NCI-H2029 (cell line): ENCODE results near the gene SH2D1B.

ENCODE experiments used
- DNase-seq: peaks from one replicate; lab custom pipeline; 2025; lab: John Stamatoyannopoulos, UW

Gene SH2D1B

DNA sequence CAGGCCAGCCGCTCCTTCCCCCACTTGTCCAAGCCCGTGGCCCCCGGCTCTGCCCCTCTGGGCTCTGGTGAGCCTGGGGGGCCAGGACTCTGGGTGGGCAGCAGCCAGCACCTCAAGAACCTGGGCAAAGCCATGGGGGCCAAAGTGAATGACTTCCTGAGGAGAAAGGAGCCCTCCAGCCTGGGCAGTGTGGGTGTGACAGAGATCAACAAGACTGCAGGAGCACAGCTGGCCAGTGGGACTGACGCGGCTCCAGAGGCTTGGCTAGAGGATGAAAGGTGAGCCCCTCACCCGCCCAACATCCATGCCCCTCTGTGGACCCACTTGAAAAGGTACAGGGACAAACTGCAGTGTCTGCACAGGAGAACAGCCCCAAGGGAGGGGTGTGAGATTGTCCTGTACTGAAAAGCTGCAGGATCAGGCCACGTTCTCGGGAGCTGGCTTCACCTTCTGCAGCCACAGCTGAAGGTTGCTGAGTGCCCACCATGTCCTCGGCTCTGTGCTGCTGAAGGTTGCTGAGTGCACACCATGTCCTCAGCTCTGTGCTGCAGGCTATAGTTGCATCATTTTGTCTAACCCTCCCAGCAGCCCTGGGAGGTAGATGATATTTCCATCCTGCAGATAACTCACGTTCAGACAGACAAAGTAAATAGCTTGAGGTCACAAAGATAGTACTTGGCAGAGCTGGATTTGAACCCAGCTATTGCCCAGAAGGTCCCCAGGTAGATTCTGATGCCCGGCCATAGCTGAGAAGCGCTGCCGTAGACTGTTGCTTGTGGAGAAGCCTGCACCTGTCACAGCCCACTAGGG, 29.8 kb downstream of the SH2D1B start:
- no peak for DNase-seq

DNA sequence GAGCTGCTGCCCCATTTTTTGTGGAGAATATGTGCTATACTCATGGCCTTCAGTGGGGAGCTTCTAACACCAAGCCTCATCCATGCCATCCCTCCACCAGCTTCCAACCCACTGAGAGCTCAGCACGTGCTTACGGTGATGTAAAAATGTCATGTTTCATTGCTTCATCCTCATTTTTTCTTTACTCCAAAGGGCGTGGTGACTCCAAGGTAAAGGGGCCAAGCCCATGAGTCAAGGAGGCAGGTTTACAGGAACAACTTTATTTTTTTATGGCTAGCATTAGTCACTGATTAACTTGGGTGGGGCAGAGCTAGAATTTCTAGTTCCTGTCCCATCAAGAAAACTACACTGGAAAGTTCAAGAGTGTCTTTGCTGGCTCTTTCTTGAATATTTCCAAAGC, 30.6 kb downstream of the SH2D1B start, which contains the start of gene C1orf226:
C1orf226 (plus strand) TSS at position 346 of the 400 bp plus-strand sequence. CDS start 174 bp downstream, outside the sequence.
- DNase-seq: no peak

DNA sequence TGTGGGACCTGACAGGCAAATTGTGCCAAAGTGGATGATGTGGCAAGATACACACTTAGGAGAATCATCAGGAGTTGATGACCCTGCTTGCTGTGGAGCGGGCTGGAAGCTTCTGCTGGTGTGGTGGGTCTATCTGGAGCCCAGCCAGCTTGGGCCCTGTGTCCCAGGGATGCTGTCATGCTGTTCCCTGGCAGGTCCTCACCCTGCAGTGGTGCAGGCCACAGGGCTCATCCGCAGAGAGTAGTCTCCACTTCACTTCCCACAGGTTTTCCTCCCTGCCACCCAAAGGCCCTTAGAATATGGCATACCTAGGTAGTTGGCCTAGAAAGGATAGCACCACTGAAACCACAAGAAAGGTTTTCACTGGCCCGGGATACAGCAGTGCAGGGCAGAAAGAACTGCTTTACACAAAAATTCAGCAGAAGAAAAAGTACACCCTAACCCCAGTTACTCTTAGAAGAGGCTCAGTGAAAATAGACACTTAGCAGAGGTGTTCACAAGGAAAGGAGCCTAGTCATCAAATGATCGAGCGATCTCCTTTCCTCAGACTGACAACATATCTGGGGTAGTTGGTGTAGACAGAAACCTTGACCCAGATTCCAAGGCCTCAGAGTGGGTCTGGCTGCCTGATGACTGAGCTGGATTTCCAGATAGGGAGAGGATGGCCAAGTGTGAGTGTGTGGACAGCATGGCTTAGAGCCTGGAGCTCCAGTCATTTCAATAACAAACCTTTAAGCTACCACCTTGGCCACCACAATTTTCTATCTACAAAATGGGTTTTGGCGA, 31.7 kb downstream of the SH2D1B start:
- no peak for DNase-seq

DNA sequence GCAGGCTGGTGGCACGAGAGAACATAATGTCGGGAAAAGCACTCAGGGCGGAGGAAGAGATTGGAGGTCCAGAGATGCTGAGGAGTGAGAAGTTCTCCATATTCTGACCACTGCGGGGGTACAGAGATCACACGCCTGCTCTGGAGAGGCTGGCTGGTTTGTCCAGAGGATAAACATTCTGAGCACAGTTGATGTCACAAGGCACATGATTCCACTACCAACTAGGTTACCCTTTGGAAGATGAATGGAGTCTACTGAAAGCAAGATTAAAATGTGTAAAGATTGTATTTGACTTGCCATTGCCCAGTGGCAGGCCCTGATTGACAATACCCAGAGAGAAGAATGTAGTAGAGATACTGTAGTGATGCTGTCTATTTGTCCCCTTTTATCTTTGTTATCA, 35.2 kb downstream of the SH2D1B start, which contains the start of gene SPATA46:
SPATA46 (minus strand) TSS at position 164 of the 400 bp plus-strand sequence; CDS start at position 100, 64 bp downstream.
- no peak for DNase-seq

DNA sequence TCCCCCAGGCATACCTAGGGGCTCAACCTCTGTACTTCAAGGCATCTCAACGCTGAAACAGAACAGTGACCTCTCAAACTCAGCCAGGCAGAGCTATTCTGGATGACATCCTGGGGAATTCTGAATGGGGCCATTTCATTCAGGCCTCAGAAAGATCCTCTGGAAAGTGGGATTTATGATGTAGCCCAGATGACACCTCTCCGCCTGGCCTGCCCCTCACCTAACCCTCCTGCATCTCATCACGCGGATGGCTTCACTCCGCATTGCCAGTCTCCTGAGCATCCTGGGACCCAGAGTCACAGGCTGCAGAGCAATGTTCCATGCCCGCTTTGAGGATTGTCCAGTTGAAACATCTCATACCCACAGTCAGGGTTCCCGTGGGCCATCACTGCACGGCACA, 36.5 kb downstream of the SH2D1B start:
- DNase-seq: no peak

DNA sequence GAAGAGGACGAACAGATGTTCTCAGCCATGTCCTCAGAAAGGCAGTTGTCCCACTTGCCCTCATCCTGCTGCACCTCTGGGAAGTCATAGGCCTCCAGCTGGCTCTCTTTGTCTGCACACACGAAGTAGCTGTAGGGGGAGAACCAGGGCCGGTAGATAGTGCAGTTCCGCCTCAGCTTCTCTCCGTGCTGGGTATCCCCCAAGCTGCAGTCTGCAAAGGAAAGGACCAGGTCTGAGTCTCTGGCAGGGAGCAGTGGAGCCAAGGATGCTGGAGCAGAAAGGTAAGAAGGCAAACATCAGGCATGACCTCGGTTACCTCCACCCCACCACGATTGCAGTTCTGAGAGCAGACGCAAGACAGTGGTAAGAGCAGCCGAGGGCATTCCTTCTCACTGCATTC, 37.5 kb downstream of the SH2D1B start:
- no peak for DNase-seq

DNA sequence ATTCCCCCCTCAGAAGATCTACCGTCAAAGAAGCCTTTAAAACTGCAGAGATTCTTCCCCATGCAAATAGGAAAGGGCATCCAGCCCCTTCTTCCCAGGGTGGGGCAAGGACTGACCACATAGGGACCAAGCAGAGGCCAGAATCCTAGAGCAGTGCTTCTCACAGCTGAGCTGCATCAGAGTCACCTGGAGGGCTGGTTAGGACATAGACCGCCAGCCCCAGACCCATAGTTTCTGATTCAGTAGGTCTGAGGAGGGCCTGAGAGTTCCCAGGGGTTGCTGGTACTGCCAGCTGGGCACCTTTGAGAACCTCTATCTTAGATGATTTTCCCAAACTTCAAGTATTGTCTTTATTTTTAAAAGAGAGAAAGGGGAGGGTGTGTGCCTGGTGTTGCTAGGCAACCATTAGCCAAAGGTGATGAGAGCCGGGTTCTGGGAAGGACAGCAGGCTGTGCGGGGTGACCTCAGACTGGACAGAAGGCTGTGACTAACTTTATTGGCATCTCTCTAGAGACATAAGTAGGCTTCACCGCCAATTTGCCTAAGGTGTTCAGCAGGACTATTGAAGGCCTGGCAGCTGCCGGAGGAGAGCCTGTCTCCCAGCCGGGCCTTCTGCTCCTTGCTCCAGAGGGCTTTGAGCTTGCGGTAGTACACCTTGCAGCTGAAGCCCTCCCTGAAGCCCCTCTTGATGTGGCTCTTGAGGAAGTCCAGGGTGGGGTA, 38.2 kb downstream of the SH2D1B start:
- no peak for DNase-seq

DNA sequence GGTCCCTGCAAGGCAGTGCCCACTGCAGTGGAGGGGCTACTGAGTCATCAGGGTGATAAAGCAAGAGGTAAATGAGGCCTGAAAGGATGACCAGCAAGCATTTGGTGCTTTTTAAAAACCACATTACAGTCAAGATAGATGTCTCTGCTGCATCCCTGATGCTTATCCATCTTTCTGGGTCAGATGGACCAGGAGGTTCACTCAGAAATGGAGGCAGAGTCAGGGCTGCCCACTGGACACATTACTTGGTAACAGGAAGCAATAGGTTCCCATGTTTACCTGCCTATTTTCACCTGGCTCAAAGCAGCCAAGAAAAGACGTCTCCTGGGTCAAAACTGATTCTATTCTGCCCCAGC, 38.9 kb downstream of the SH2D1B start:
- no peak for DNase-seq

DNA sequence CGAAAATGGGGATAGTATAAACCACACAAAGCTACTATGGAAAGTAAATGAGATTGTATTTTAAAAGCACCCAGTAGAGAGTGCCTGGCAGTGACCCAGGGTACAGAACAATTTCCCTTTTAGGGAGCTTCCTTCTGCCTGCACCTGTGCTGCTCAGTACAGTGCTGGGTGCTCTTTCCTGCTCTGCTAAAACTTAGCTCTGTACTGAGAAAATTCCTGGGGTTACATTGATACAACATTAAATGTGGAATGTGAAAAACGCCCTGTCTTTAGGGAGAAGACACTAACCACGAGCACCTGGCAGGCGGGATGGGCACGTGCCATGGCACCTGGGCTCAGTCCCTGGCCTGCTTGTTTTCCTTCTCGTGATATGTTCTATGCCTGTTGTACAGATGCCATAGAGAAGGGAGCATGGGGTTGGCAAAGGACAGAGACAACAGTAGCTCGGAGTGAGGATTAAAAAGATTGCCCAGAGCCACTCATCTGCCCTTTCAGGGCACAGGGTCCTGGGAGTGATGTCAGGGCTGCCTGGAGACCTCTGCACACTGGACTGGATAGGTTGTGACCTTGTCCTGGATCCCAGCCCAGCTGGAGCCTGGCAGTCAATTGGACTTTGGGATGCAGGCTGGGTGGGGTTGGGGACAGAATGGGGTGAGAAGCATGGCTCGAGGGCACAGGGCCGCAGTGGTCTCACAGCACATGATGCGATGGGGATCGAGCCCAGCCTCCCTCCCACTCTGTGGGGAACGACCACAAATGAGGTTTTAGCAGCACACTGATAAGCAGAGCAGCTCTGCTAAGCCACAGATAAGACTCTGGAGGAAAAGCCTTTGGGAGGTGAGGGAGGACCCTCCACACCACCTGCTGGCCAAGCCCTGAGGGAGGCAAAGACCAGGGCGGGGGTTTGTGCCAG, 39.5 kb downstream of the SH2D1B start:
- no peak for DNase-seq

DNA sequence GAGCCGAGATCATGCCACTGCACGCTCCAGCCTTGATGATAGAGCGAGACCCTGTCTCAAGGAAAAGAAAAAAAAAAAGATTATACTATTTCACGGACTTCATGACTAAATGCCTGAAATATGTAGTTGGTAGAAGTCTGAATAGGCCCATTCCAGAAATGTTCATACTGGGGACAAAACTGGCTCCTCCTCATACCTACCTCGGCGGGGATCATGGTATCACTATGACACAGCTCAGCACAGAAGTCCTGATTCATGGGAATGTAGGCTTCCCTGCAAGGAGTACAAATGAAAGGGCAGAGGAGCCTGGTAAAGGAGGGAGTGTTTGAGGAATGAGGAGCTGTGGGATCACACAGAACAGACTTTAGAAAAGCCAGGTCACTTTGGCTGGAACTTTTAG, 40.3 kb downstream of the SH2D1B start:
- no peak for DNase-seq

DNA sequence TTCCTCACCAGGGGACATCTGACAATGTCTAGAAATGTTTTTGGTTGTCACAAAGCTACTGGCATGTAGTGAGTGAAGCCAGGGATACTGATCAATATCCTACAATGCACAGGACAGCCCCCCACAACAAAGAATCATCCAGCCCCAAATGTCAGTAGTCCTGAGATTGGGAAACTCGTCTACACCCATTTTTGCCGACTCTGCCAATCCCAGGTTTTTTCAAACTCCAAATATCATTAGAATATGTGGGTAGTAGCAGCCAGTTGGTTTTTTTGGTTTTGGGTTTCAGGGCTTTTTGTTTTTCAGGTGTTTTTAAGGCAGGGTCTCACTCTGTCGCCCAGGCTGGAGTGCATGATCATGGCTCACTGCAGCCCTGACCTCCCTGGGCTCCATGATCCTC, 41.2 kb downstream of the SH2D1B start:
- no peak for DNase-seq

DNA sequence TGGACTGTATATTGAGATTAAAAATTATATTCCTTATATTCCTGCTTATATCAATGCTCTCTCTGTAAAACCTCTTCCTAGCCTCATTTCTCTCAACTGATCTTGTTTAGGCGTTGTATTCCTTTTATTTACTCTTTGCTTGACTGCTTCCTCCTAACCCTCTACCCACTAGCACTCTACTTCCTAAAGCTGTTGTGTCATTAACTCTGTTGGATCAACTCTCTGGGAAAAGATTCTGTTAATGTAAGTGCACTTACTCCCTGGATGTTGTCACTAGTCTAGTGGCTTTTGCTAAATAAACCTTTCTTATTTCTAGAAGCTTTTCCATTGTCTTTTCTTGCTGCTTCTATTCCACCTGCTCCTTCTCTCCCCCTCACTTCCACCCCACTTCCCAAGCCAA, 41.8 kb downstream of the SH2D1B start:
- DNase-seq: no peak

DNA sequence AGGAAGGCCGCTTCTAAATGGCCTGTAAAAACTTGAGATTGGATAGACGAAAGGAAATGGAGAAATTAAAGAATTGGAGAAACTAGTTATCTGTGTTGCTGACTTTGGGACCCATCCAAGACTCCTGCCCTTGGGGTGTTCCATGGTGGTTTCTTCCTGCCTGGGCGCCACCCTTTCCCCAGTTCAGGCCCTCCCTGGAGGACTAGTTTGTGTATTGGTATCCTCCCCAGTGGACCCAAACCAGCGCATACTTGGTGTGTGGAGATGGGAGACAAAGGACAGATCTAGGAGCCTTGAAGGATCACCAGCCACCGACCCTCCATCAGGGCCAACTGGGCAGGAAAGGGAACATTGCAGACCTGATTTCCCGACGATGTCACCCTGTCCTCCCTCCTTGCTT, 42.4 kb downstream of the SH2D1B start:
- DNase-seq: no peak

DNA sequence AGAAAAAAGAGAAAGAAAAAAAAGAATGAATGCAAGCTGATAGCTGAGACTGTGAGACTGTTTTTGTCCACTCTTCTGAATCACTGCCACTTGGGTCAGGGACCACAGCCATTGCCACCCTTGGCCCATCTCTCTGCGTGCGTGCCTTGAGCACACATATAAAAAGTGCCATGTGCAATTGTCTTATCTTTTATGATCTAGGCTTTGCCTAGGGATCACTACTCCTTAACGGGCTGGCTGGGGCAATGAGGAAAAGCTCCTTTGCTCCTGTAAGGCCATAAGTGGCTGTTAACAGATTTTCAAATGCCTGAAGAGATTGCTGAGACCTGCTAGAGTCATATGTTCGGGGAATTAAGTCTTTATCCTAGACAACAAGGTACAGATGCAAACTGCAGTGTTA, 43.5 kb downstream of the SH2D1B start:
- DNase-seq: no peak

DNA sequence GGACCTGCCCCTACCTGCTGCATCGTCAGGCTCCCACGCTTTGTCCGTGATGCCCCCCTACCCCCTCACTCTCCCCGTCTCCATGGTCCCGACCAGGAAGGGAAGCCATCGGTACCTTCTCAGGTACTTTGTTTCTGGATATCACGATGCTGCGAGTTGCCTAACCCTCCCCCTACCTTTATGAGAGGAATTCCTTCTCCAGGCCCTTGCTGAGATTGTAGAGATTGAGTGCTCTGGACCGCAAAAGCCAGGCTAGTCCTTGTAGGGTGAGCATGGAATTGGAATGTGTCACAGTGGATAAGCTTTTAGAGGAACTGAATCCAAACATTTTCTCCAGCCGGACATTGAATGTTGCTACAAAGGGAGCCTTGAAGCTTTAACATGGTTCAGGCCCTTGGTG, 44.2 kb downstream of the SH2D1B start:
- no peak for DNase-seq

DNA sequence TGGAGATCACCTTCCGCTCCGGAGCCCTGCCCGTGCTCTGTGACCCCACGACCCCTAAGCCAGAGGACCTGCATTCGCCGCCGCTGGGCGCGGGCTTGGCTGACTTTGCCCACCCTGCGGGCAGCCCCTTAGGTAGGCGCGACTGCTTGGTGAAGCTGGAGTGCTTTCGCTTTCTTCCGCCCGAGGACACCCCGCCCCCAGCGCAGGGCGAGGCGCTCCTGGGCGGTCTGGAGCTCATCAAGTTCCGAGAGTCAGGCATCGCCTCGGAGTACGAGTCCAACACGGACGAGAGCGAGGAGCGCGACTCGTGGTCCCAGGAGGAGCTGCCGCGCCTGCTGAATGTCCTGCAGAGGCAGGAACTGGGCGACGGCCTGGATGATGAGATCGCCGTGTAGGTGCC, 44.9 kb downstream of the SH2D1B start:
- DNase-seq: no peak

DNA sequence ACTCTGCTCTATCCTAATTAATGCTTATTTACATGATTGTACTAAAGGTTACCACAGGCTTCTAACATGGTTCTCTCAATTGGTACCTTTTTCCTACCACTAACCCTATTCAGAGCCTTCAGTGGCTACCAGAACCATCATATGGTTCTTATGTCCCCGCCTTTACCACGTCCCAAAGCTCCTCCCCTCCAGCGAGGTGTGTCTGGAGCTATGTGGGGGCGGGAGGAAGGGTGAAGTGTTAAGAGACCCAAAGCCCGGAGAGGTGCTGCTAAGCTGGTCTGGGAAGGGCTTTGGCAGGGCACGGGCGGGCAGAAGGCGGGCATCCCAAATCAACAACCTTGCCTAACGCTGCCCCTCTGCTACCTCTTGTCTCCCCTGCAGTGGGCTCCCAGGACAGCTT, 45.3 kb downstream of the SH2D1B start:
- DNase-seq: no peak

DNA sequence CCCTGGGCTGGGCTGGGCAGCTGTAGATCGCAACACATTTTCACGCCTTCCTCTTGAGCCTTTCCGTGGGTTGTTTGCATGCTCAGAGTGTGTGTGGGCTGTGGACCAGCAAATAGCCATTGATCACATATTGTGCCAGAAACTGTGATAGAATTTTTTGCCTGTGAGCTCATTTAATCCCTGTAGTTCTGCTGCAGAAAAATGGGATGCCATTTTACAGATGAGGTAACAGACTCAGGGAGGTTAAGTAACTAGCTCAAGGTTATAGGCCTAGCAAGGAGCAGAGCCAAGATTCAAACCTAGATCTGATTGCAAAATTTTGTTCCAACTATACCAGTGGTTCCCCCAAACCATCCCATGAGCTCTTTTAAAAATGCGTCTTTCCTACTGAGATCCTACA, 45.8 kb downstream of the SH2D1B start:
- DNase-seq: no peak

DNA sequence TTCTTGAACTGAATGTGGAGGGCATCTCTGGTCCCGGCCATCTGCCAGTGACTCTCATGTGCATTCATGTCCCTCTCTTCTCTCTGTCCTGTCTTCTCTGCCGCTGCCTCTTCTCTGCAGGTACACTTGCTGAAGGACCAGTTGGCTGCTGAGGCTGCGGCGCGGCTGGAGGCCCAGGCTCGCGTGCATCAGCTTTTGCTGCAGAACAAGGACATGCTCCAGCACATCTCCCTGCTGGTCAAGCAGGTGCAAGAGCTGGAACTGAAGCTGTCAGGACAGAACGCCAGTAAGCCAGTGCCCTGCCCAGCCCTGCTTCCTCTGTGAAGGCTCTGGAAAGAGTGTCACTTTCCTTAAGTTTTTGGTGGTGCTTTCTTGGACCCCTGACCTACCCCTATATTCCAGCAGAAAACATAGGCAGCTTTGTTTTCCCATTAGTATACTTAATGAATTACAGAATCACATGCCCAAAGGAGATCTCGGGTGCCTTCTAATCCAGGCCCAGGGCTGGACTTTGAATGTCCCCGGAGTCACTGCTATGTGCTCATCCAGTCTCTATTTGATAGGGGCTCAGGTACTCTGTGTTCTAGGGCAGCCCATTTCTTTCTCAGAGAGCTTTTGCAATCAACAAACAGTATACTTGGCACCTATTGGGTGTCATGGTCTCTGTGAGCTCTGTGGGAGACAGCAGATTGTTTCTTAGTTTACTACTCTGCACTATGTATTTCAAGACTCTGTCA, 46.5 kb downstream of the SH2D1B start:
- DNase-seq: no peak

DNA sequence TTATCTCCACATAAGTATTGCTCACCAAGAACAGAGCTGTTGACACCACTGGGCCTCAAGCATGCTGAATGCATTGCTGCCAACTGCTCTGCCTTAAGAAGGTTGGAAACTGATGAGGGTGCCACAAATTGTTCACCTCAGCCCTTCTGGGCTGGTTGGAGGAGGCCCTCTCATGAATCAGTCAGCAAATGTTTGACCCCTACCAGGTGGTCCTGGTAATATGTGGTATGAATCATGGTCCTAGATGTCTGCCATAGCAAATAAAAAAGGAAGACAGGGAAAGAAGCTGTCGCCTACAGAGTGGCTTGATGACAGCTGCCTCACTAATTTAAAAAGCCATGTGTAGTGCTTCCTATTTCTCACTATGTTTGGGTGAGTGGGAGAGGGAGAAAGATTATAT, 47.4 kb downstream of the SH2D1B start:
- no peak for DNase-seq

DNA sequence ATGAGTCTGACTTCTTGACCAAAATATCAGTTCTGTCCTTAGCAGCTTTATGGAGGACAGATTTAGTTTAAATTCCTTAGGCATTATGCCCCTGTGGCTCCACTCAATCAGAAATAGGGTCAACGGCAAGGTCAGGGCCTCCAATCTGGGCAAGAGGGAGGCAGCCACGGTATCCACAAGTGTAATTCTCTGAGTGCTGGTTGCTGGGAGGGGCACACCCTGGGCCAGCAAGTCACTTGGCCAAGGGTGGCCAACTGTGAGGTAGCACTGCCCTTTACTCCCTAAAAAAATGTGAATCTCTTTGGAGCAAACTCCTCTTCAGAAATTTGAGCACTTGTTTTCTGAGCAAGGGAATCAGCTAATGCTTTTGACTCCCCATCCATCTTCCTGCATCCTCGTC, 48.1 kb downstream of the SH2D1B start:
- DNase-seq: no peak
